ENCODE measurements around the gene RARG. TPM values are rescaled to one million over a fixed set of nuclear protein-coding genes. Genes with fewer than 3 reads are reported as not detected.

Gene RARG
- polyA plus RNA-seq, 3 donors, result 1.8 to 14.6 (median 2.3) TPM

- WGBS (ENCODE audit: insufficient coverage), result 0% methylated on average over 29 of the region's 42 CpGs
- intact Hi-C loops (cut with micrococcal nuclease), result loop anchor here in 1 of 2 donors (2.0 to 5.0 kb wide), 2 partner anchors 47 to 78 kb away; partner anchors contain the start of genes ESPL1 and MYG1
- H3K4me1 Mint-ChIP-seq, result peaks cover 75% of the 10 kb centered on the region
These were observed 11.3 kb downstream of the RARG start for GRCh38 chr12:53220694-53221202.

More at GRCh38 chr12:53220694-53221202, 11.3 kb downstream of the RARG start:
- H3K36me3 Mint-ChIP-seq, result peaks cover 11 to 12% of the 10 kb centered on the region in 2 donors
- H3K36me3 ChIP-seq (replicated peaks in 1 of 2; ENCODE audit: control insufficient read depth in 1 of 2, insufficient read depth in 2 of 2, low read length in 2 of 2), result no peaks in the 10 kb centered on the region
- no peaks in the 10 kb centered on the region for H4K20me1 ChIP-seq (ENCODE audit: insufficient read depth, low read length)
- H3K27me3 ChIP-seq (ENCODE audit: control insufficient read depth in 2 of 2, insufficient read depth in 2 of 2, low read length in 2 of 2), result no peaks in the 10 kb centered on the region
- peaks cover 21% of the 10 kb centered on the region for H3K79me2 ChIP-seq (ENCODE audit: insufficient read depth, low read length)
- H3K4me1 ChIP-seq (ENCODE audit: control insufficient read depth in 1 of 2, insufficient read depth in 2 of 2, low read length in 2 of 2), result peaks cover 69 to 85% of the 10 kb centered on the region in 2 donors
- peaks cover 5 to 9% (median 6%) of the 10 kb centered on the region in 7 donors for H3K9me3 Mint-ChIP-seq
- H3K27ac Mint-ChIP-seq, result peak overlapping the region; percentile 97 to 100 (median 99)
- H3K4me3 ChIP-seq (replicated peaks in 1 of 3; ENCODE audit: low read depth in 2 of 3, low read length in 3 of 3), result peak overlapping the region; percentile 68 to 97 (median 84)
- H2AFZ ChIP-seq (ENCODE audit: insufficient read depth, low read depth, low read length, poor library complexity, severe bottlenecking), result peak overlapping the region; percentile 73
- H3K9ac ChIP-seq (ENCODE audit: insufficient read depth, low read length, poor library complexity, severe bottlenecking), result peak overlapping the region; percentile 85
- H3K4me2 ChIP-seq (replicated peaks; ENCODE audit: extremely low read depth, low read length, poor library complexity, severe bottlenecking), result peak overlapping the region; percentile 100
- peak overlapping the region; percentile 91 to 94 for H3K4me3 Mint-ChIP-seq
- DNase-seq, result peak; percentile 89 to 94 (median 93)
- no peak for TF ChIP-seq CTCF (IDR thresholded peaks at IDR 0.05)
- peaks cover 0 to 7% of the 10 kb centered on the region in 2 donors for H3K9me3 ChIP-seq (replicated peaks in 1 of 2; ENCODE audit: control insufficient read depth in 1 of 2, insufficient read depth in 1 of 2, low read length in 2 of 2)
- peak overlapping the region; percentile 98 to 99 for H3K27ac ChIP-seq (ENCODE audit: low read depth in 1 of 2, low read length in 2 of 2)
- peaks cover 3 to 18% (median 9%) of the 10 kb centered on the region in 3 donors for H3K27me3 Mint-ChIP-seq (ENCODE audit: low read depth in 3 of 3)

Data from CD14-positive monocyte (primary cell).